Measurements from ENCODE around the gene MPP3. TPM values are rescaled to one million over a fixed set of nuclear protein-coding genes. Genes with fewer than 3 reads are reported as not detected.

Gene MPP3
- total and polyA plus RNA-seq, 4 donors = 9.9 to 38.7 (median 24.6) TPM

DNA sequence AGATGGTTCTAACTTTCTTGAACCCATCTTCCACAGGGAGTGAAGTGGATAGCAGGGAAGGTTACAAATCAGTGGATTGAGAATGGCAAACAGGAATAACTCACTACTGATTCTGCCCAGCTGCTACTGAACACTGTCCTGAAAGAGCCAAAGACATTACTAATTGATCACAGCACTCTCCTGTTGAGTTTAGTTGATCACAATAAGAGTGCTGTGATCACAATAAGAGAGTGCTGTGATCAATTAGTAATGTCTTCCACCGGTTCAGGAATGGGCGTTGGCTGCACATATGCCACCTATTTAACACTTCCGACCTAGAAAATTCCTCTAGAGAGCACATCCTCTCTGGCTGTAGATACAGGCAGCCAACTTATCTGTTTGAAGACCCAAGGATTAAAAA lies 41.4 kb downstream of the MPP3 start:
- H3K36me3 ChIP-seq (ENCODE audit: control insufficient read depth in 4 of 4, insufficient read depth in 4 of 4, low read length in 4 of 4) = no peaks in the 10 kb centered on the region
- no peaks in the 10 kb centered on the region for H3K27me3 ChIP-seq (ENCODE audit: control insufficient read depth in 3 of 3, insufficient read depth in 3 of 3, low read length in 2 of 3)
- H3K4me1 ChIP-seq (ENCODE audit: control insufficient read depth in 5 of 5, insufficient read depth in 5 of 5, low read length in 5 of 5) = no peaks in the 10 kb centered on the region
- DNase-seq (peak in 2 of 3 donors; percentile 58 to 65), ATAC-seq (ENCODE audit: insufficient read depth, low FRiP score) (no peak)
- no peaks in the 10 kb centered on the region for H3K9me3 ChIP-seq (ENCODE audit: control insufficient read depth in 4 of 4, insufficient read depth in 3 of 4, low read length in 3 of 4)
- TF ChIP-seq, protein P1, sequence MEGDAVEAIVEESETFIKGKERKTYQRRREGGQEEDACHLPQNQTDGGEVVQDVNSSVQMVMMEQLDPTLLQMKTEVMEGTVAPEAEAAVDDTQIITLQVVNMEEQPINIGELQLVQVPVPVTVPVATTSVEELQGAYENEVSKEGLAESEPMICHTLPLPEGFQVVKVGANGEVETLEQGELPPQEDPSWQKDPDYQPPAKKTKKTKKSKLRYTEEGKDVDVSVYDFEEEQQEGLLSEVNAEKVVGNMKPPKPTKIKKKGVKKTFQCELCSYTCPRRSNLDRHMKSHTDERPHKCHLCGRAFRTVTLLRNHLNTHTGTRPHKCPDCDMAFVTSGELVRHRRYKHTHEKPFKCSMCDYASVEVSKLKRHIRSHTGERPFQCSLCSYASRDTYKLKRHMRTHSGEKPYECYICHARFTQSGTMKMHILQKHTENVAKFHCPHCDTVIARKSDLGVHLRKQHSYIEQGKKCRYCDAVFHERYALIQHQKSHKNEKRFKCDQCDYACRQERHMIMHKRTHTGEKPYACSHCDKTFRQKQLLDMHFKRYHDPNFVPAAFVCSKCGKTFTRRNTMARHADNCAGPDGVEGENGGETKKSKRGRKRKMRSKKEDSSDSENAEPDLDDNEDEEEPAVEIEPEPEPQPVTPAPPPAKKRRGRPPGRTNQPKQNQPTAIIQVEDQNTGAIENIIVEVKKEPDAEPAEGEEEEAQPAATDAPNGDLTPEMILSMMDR (IDR thresholded peaks at IDR 0.05; ENCODE audit: control extremely low read depth, extremely low read depth) = no peak
- H3K27ac ChIP-seq (ENCODE audit: low read depth in 1 of 2, low read length in 1 of 2) = no peak overlapping the region
- WGBS, 2 donors = 23 to 34% methylated on average over 3 of the region's 3 CpGs
- no peak overlapping the region for H3K9ac ChIP-seq (ENCODE audit: insufficient read depth in 1 of 2, low read length in 2 of 2)
- H3K4me3 ChIP-seq = no peak overlapping the region

DNA sequence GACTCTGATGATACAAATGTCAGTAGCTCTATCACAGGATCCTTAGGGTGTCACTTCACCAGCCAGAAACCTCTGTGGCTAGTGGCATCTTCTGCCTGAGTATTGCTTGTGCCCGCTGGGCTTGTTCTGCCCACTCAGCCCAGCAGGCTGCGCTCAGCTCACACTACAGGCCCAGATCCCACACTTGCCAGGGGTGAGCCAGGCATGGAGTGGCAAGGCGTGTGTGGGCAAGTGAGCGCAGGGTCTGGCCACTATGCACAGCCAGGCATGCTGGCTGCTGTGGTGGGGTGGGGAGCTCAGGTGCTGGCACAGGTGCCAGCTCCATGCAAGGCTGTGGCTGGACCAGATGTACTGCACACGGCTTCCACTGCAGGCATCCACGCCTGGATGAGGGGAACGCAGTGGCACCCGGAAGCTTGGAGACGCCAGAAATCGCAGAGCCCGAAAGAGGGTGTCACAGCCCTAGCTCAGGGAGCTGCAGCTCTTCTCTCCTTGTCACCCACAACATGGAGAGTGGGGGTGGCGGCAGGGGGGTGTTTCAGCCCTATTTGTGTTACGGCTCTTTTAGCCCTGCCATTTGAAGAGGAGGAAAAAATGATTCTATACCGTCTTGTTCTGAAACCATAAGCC lies 42.5 kb downstream of the MPP3 start:
- no peak overlapping the region for H3K4me3 ChIP-seq
- H3K9me3 ChIP-seq (ENCODE audit: control insufficient read depth in 4 of 4, insufficient read depth in 3 of 4, low read length in 3 of 4) = no peaks in the 10 kb centered on the region
- H3K27ac ChIP-seq (ENCODE audit: low read depth in 1 of 2, low read length in 1 of 2) = no peak overlapping the region
- DNase-seq (no peak), ATAC-seq (ENCODE audit: insufficient read depth, low FRiP score) (no peak)
- no peaks in the 10 kb centered on the region for H3K4me1 ChIP-seq (ENCODE audit: control insufficient read depth in 5 of 5, insufficient read depth in 5 of 5, low read length in 5 of 5)
- 89 to 90% methylated on average over 14 of the region's 14 CpGs for WGBS, 2 donors
- H3K36me3 ChIP-seq (ENCODE audit: control insufficient read depth in 4 of 4, insufficient read depth in 4 of 4, low read length in 4 of 4) = no peaks in the 10 kb centered on the region
- no peak overlapping the region for H3K9ac ChIP-seq (ENCODE audit: insufficient read depth in 1 of 2, low read length in 2 of 2)
- TF ChIP-seq, protein P1 (IDR thresholded peaks at IDR 0.05; ENCODE audit: control extremely low read depth, extremely low read depth) = no peak
- H3K27me3 ChIP-seq (ENCODE audit: control insufficient read depth in 3 of 3, insufficient read depth in 3 of 3, low read length in 2 of 3) = no peaks in the 10 kb centered on the region

DNA sequence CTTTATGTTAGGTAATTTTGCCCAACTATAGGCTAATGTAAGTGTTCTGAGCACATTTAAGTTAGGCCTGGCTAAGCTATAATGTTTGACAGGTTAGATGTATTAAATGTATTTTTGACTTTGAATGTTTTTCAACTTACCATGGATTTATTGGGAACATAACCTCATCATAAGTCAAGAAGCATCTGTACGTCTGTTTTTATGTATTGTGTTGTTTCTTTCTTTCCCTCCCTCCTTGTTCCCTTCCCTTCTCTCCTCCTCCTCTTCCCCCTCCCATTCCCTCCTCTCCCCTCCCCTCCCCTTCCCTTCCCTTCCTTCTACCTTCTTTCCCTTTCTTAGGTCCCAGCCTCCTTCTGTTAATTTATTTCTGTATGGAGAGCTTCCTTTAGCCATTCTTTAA lies 43.5 kb downstream of the MPP3 start:
- H3K27ac ChIP-seq (ENCODE audit: low read depth in 1 of 2, low read length in 1 of 2) = no peak overlapping the region
- 92 to 94% methylated on average over 1 of the region's 1 CpG for WGBS, 2 donors
- ATAC-seq (ENCODE audit: insufficient read depth, low FRiP score) (no peak), DNase-seq (no peak)
- no peaks in the 10 kb centered on the region for H3K36me3 ChIP-seq (ENCODE audit: control insufficient read depth in 4 of 4, insufficient read depth in 4 of 4, low read length in 4 of 4)
- no peaks in the 10 kb centered on the region for H3K4me1 ChIP-seq (ENCODE audit: control insufficient read depth in 5 of 5, insufficient read depth in 5 of 5, low read length in 5 of 5)
- no peaks in the 10 kb centered on the region for H3K9me3 ChIP-seq (ENCODE audit: control insufficient read depth in 4 of 4, insufficient read depth in 3 of 4, low read length in 3 of 4)
- H3K9ac ChIP-seq (ENCODE audit: insufficient read depth in 1 of 2, low read length in 2 of 2) = no peak overlapping the region
- H3K27me3 ChIP-seq (ENCODE audit: control insufficient read depth in 3 of 3, insufficient read depth in 3 of 3, low read length in 2 of 3) = peaks cover 0 to 2% (median 0%) of the 10 kb centered on the region in 3 donors
- TF ChIP-seq, protein P1 (IDR thresholded peaks at IDR 0.05; ENCODE audit: control extremely low read depth, extremely low read depth) = no peak
- no peak overlapping the region for H3K4me3 ChIP-seq

DNA sequence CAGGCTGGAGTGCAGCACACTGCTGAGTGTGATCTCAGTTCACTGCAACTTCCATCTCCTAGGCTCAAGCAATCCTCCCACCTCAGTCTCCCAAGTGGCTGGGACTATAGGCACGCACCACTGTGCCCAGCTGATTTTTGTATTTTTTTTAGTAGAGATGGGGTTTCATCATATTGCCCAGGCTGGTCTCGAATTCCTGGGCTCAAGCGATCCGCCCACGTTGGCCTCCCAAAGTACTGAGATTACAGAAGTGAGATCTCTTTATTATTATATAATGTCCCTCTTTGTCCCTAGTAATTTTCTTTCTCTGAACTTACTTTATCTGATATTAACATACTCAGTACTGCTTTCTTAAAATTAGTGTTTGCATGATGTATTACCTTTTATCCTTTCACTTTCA lies 44.4 kb downstream of the MPP3 start:
- Histone ChIP-seq H3K4me1 (ENCODE audit: control insufficient read depth in 5 of 5, insufficient read depth in 5 of 5, low read length in 5 of 5) (no peaks in the 10 kb centered on the region), H3K27me3 (ENCODE audit: control insufficient read depth in 3 of 3, insufficient read depth in 3 of 3, low read length in 2 of 3) (peaks cover 0 to 3% (median 2%) of the 10 kb centered on the region in 3 donors), H3K36me3 (ENCODE audit: control insufficient read depth in 4 of 4, insufficient read depth in 4 of 4, low read length in 4 of 4) (no peaks in the 10 kb centered on the region), H3K9ac (ENCODE audit: insufficient read depth in 1 of 2, low read length in 2 of 2) (no peak overlapping the region), H3K27ac (ENCODE audit: low read depth in 1 of 2, low read length in 1 of 2) (no peak overlapping the region), H3K9me3 (ENCODE audit: control insufficient read depth in 4 of 4, insufficient read depth in 3 of 4, low read length in 3 of 4) (no peaks in the 10 kb centered on the region), H3K4me3 (no peak overlapping the region)
- 81 to 86% methylated on average over 5 of the region's 5 CpGs for WGBS, 2 donors
- no peak for ATAC-seq (ENCODE audit: insufficient read depth, low FRiP score)
- TF ChIP-seq, protein P1 (IDR thresholded peaks at IDR 0.05; ENCODE audit: control extremely low read depth, extremely low read depth) = no peak
- DNase-seq = no peak

Data from lung (tissue), 12 donors.